GM12801 (cell line): ENCODE data around the gene GFI1B.

Source experiments
- CTCF ChIP-seq: IDR thresholded peaks from one replicate; pipeline ENCODE4 v1.5.1; 2011; ENCODE audit warnings: control low read depth; ENCODE audit not compliant: insufficient read length; ENCODE audit errors: extremely low read depth

Gene GFI1B

GRCh38 chr9:133030317-133031129 is 52.0 kb downstream of the GFI1B start, which contains the start of gene GTF3C5:
Gene GTF3C5 (plus strand): TSS chr9:133030997. CDS start chr9:133031012, 15 bp downstream.
- TF ChIP-seq CTCF, result no peak

- TF ChIP-seq CTCF, result no peak
Measured at GRCh38 chr9:133031130-133031422, 52.6 kb downstream of the GFI1B start.

DNA sequence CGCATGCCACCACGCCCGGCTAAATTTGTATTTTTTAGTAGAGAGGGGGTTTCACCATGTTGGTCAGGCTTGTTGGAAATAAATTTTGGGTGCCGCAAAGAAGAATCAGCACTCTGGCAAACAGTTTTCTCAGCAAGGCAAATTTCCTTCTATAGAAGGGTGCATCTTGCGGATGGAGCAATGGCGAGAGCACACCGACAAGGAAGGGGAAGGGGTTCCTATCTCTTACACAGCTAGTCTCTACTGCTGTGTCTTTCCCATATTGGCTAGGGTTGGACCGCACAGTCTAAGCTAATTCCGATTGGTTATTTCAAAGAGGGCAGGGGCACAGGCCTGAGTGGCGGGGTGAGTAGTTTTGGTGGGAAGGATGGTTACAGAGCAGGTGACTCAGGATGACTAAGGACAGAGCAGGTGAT is 53.0 kb downstream of the GFI1B start:
- no peak for TF ChIP-seq CTCF

- TF ChIP-seq CTCF, result no peak
Measured at GRCh38 chr9:133032171-133032570, 53.7 kb downstream of the GFI1B start.

- TF ChIP-seq CTCF, result no peak
Measured at GRCh38 chr9:133035669-133036068, 57.2 kb downstream of the GFI1B start.

- TF ChIP-seq CTCF, result no peak
Measured at GRCh38 chr9:133037775-133038515, 59.5 kb downstream of the GFI1B start.
